ENCODE data around the gene MT2A.
A peak's percentile ranks its signal among the peaks of the same experiment; 100 is the strongest.
"Not testable (repeated sequence)": the region's sequence is repeated elsewhere in the genome, so short reads cannot be mapped to it uniquely, and the experiment has no call there.

Gene MT2A

DNA sequence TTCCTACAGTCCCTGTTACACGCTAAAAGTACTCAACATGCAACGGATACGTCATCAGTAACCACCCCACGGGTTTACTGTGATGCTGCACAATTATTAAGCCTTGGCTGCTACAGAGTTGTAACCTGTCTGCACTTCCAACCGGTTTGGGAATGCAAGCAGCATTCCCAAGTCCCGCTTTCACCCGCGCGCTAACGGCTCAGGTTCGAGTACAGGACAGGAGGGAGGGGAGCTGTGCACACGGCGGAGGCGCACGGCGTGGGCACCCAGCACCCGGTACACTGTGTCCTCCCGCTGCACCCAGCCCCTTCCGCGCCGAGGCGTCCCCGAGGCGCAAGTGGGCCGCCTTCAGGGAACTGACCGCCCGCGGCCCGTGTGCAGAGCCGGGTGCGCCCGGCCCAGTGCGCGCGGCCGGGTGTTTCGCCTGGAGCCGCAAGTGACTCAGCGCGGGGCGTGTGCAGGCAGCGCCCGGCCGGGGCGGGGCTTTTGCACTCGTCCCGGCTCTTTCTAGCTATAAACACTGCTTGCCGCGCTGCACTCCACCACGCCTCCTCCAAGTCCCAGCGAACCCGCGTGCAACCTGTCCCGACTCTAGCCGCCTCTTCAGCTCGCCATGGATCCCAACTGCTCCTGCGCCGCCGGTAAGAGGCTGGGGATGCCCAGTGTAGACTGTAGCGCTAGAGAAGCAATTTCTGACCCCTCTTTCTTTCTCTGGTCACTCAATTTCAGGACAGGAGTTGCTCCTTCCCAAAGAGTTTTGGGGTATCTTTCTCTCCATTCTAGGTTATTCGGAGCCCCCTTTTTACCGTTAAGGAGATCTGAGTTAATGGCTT is at the start of gene MT2A:
Gene MT2A (plus strand): TSS at position 542 of the 833 bp plus-strand sequence. CDS start 72 bp downstream, at position 614.
- peak; percentile 85 to 88 for DNase-seq

DNA sequence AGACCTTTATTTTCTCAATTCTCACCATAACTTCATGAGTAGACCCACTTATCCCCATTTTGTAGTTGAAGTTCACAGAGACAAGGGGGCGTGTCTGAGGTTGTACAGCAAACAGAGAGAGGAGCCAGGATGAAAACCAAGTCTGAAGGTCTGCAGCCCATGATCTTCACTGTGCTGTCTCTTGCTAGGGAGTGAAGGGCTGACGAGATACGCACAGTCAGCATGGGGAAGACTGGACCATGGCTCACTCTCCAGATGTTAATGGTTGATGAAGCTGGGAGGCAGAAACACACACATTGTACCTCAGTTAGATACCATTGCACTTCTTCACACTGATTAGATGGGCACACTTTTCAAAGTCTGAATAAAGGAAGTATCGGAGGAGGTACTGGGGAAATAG is 49.3 kb upstream of the MT2A start:
- no peak for DNase-seq

DNA sequence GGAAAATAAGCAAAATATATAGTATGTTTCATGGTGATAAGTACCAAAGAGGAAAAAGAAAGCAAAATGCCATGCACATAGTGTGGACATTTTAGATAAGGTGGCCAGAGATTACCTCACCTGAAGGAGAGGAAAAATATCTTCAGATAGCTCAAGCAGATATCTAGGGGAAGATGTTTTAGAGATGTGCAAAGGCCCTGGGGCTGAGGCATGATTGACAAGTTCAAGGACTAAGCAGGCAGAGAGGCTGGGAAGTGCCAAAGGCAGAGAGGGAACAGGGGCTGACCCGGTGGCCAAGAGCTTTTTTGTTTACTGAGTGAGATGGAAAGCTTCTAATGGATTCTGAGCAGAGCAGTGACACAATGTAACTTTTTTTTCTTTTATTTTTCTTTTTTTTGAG is 47.9 kb upstream of the MT2A start:
- DNase-seq: no peak

DNA sequence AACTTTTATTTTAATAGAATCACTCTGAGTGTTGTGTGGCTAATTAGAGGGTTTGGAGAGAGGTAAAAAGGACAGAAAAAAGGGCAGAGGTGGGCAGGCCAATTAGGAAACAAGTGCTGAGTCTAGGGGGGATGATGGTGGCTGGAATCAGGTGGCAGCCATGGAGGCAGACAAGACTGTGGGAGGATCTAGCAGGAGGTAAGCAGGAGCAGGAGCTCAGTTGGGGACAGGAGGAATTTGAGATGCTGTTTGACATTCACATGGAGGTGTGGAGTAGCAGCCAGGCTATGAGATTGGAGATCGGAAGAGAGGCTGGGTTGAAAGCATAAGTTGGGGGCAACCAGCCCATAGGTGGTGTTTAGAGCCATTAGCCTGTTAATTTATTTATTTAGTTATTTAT is 47.3 kb upstream of the MT2A start:
- DNase-seq: no peak

DNA sequence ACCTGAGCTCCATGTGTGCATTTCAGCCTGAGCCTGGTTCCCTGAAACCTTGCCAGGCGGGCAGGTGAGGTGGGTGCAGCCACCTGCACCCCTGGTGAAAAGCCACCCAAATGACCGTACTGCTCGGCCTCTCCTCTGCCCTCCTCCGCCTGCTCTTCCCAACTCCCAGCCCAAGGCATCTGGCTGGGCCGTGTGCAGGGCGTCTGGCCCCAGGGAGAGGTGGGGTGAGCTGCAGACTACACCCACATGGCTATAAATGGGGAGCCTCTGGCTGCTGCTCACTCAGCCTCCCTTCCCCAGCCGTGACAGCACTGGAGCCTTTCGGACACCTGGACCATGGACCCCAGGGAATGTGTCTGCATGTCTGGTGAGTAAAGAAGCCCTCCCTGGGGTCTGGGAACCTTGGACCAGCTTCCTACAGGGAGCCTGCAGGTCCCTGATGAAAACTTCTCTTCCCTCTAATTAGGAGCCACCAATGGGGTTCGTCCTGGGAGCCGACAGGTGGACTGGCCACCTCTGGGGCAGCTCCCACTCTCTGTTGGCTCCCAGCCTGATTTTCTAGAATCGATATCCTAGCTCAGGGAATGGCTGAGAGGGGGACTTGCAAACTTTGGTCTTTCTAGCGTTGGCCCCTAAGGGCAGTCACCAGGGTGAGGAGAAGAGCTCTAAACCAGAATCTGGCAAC is 43.4 kb upstream of the MT2A start, which contains the start of gene MT4:
Gene MT4 (plus strand): TSS at position 281 of the 685 bp plus-strand sequence. CDS start 56 bp downstream, at position 337.
- DNase-seq: no peak

DNA sequence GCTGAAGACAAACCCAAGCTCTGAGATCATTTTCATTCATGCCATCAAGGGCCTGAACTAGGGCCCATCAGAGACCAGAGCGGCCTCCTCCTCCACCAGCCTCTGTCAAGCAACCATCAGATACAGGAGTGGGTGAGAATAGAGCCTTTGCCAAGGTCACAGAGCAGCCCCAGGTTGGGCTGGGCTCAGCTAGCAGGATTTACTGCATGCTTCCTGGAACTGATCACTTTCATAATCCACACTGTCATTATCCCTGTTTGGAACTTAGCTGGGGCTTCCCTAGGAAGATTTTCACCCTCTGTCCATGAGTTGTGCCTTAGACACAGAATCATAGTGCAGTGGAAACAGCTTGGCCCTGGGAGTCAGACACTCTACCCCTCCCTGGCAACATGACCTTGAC is 38.4 kb upstream of the MT2A start:
- no peak for DNase-seq

DNA sequence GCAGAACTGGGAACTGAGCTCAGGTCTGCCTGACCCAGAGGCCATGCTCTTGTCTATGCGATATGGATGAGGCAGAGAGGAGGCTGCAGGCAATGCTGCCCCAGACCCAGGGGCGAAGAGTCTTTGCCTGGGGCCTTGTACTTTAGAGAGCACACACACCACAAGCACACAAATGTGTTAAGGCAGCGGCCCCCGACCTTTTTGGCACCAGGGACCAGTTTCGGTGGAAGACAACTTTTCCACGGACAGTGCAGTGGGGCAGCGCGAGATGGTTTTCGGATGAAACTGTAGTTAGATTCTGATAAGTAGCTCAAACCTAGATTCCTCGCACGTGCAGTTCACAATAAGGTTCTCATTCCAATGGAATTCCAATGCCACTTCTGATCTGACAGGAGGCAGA is 36.9 kb upstream of the MT2A start:
- no peak for DNase-seq

DNA sequence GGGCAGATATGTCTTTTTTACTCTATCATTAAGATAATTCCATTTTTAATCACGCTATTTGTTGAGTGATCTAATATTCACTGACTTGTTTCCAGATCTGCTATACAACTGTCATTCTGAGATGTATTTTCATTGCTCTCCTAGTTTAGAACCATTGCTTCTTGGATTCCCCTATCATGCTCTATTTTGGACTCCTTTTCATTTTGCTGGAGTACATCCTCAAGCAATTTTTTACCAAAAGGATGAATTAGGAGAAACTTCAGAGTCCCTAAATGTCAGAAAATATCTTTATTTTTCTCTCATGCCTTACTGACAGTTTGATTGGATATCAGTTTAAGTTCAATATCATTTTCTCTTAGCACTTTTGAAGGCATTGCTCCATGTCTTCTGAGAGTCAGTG is 33.8 kb upstream of the MT2A start:
- no peak for DNase-seq

DNA sequence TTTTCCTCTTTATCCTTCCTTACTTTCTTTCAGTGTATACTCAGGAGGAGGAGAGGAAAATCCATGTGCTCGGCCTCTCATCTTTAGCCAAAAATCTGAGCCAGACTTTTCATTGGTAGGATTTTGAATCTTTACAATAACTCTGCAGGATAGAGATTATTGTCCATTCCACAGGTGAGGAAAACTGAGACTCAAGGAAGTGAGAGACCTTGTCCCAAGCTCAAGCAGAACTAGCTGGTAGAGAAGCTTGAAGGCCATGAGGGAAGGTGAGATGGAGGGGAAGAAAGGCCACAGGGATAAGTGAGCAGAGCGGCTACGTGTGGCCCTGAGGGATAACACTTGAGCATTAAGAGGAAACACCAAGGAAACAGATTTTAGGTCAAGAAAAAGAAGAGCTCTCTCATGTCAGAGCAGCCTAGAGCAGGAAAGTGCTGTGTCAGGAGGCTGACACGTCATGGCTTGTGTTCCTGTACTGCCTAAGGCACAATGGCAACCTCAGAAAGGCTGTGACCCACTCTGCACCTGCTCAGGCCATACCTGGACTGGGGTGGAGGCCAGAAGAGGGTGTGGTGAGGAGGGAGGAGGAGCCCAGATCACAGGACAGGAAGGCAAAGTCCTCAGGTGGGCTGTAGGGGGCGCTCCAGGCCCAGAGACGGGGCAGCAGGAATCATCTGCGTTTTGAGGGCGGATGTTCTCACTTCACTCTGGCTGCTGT is 31.6 kb upstream of the MT2A start:
- peak; percentile 82 to 88 for DNase-seq

DNA sequence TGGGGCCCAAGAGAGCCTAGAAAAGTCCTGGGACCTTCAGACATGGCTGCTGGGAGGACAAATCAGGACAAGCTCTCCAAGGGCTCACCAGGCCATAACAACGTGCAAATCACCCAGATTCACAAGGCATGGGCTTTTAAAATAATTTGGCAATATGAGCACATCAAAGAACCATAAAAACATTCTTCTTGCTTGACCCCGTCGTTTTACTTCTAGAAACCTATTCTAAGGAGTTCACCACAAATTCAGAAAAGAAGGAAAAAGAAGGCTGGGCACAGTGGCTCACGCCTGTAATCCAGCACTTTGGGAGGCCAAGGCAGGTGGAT is 31.1 kb upstream of the MT2A start:
- DNase-seq: no peak

DNA sequence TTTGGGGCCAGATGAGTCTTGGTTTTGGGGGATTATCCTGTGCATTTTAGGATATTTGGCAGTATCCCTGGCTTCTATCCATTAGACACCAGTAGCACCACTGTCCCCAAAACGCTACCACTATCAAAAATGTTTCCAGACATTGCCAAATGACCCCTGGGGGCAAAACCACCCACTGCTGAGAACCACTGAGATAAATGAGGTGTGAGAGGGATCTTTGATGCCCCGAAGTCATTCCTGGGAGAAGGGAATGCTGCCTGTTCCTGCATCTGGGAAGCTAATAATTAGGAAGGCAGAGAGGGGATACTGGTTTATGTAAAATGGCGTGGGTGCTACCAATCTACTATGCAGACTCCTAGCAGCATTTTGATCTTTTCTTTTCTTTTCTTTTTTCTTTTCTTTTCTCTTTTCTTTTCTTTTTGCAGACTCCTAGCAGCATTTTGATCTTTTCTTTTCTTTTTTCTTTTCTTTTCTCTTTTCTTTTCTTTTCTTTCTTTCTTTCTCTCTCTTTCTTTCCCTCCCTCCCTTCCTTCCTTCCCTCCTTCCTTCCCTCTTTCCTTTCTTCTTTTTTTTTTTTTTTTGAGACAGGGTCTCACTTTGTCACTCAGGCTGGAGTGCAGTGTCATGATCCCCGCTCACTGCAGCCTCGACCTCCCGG is 27.9 kb upstream of the MT2A start:
- DNase-seq: no peak

DNA sequence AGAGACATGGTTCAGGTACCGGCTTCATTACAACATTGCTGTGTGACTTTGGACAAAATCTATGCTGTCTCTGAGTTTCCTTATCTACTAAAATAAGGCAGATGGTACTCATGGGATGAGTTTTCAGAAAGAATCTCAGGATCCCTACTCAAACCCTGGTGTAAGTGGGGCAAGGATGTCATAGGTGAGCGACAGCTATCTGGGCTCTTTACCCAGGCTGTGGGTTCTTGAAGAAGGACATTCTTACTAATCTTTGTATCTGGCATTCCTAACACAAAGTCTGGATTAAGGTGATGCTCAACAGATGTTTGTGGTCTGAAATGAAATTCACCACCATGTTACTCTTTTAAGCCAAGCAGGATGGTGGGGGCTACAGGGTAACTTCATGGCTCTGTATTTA is 25.5 kb upstream of the MT2A start:
- not testable (repeated sequence) for DNase-seq

DNA sequence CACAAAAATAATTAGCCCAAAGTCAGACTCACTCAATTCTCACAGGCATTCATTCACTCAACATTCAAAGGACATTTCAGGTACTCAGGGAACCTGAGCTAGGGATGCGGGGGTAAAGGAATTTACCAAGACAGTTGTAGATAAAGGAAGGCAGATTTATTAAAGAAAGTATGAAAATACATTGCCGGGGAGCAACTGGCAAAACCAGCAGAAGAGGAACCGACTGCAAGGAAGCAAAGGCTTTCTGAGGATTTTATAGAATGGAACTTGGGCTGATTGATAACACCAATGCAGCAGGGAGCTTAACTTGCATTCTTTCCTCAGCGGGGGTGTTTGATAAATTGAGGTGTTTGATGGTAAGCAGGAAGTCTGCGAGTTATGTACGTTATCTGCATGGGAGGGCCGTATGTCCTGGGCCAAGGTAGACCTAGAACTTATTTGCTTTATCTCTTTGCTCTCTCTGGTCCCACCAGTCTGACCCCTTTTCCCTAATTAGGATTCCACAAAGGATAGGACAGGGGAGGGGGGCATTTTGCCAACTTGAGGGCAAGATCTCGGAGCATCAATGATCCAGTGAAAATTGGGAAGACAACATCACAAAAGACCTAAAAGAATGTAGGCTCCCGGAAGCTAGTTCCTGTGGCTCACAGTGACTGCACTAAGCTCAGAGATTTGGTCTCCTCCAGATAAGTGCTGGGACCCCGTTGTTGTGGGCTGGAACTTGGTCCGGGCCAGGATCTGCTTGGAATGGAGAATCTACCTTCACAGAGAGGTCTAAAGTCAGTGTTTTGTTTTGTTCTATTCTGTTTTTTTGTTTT is 24.8 kb upstream of the MT2A start:
- DNase-seq: no peak

DNA sequence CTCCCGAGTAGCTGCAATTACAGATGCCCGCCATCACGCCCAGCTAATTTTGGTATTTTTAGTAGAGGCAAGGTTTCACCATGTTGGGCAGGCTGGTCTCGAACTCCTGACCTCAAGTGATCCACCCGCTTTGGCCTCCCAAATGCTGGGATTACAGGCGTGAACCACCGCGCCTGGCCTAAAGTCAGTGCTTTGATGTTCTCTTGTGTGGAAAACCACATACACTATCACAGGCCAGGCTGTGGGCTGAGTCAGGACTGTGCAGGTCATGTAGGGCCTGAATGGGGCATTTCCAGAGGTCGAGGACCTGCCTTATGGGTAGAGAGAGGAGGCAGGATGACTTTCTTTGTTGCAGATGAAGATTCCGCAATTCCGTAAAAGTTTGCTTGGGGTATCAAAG is 24.1 kb upstream of the MT2A start:
- no peak for DNase-seq

DNA sequence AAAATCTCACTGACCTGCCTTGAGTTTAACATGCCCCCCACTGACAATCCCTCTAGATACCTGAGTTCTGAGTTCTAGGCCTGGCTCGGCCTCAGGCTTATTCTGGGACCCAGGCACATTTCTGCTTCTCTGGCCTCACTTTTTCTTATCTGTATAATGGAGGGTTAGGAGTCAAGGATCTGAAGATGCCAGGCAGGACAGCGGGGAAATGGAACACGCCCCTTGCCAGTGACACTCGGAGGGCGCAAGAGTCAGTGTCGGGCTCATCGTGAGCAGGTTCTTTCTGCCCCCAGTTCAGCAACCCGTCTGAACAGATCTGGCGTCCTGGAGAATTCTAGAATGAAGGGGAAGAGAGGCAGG is 19.6 kb upstream of the MT2A start:
- no peak for DNase-seq

DNA sequence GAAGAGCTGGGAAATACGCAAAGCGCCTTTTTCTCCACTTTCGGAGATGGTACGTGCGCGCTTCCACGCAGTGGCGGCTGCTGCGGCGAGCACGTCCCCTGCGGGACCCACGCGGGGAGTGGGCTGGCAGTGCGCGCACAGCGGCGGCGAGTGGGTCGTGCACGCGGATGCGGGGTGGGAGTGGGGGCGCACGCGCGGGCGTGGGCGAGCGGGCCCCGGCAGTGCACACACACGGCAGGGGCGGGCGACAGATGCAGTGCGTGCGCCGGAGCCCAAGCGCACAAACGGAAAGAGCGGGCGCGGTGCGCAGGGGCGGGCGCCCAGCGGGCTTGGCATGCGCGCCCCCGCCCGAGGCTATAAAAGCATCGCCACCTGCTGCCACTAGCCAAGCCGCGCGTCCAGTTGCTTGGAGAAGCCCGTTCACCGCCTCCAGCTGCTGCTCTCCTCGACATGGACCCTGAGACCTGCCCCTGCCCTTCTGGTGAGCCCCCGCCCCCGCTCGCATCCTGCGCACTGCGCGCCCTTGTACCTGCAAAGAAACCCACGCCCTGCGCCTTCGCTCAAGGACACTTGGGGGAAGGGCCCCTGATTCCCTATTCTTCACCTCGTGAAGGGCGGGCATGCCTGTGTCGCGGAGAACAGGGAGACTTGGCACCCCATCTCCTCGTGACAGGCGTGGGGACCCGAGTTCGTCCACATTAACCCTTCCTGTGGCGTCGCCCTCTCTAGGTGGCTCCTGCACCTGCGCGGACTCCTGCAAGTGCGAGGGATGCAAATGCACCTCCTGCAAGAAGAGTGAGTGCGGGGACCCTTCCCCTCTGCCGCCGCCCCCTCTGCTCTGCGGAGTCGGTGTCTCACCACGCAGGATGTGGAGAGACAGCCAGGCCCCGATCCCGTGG is 19.0 kb upstream of the MT2A start, which contains the start of gene MT3:
Gene MT3 (plus strand): TSS at position 388 of the 899 bp plus-strand sequence. CDS start 63 bp downstream, at position 451.
- peak; percentile 31 to 55 for DNase-seq

DNA sequence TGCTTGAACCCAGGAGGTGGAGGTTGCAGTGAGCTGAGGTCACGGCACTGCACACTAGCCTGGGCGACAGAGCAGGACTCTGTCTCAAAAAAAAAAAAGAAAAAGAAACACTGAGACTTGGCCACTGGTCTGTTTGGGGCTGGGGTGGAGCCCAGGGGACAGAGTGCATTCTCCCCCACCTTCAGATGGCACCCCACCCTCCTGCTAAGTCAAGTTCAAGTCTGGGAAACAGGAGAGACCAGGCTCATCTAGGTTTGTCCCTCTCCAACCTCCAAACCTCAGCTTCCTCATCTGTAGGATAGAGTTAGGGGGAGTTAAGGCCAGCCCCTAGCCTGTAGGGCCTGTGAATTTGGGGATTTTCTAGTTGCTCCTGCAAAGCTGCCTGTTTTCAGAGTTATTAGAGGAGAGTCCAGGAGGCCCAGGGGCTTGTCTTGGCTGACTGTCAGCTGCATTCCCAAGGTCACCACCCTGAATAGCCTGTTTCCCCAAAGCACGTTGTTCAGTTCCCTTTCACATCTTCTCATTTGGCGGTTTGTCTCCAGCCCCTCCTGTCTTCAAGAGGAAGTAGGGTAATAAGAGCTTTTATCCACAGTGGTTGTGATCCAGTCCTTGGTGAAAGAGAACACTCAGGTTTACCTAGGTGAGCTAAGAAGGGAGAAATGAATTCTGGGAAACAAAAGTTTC is 16.9 kb upstream of the MT2A start:
- DNase-seq: no peak

DNA sequence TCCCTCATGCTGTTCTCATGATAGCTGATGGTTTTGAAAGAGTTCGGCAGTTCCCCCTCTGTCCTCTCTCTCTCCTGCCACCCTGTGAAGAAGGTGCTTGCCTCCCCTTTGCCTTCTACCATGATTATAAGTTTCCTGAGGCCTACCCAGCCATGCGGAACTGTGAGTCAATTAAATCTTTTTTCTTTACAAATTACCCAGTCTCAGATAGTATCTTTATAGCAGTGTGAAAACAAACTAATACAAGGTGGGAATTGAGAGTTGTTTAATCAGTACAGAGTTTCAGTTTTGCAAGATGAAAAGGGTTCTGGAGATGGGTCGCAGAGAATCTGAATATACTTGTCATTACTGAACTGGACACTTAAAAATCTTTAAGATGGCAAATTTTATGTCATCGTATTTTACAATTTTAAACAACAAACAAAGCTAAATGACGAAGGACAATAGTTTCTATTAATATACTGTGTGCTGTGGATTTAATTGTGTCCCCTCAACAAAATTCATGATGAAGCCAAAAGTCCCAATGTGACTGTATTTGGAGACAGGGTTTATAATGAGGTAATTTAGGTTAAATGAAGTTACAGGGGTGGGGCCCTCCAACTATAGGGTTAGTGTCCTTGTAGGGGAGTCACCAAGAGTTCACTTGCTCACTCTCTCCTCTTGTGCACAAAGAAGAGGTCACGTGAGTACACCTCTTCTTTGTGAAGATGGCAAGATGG is 14.7 kb upstream of the MT2A start:
- no peak for DNase-seq

DNA sequence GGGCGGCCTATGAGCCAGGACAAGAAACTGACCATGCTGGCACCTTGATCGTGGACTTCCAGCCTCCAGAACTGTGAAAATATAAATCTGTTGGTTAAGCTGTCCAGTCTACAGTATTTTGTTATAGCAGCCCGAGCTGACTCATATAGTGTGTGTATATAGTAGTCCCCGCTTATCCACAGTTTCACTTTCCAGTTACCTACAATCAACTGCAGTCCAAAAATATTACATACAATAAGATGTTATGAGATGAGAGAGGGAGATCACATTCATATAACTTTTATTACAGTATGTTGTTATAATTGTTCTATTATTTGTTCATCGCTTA is 14.1 kb upstream of the MT2A start:
- no peak for DNase-seq

DNA sequence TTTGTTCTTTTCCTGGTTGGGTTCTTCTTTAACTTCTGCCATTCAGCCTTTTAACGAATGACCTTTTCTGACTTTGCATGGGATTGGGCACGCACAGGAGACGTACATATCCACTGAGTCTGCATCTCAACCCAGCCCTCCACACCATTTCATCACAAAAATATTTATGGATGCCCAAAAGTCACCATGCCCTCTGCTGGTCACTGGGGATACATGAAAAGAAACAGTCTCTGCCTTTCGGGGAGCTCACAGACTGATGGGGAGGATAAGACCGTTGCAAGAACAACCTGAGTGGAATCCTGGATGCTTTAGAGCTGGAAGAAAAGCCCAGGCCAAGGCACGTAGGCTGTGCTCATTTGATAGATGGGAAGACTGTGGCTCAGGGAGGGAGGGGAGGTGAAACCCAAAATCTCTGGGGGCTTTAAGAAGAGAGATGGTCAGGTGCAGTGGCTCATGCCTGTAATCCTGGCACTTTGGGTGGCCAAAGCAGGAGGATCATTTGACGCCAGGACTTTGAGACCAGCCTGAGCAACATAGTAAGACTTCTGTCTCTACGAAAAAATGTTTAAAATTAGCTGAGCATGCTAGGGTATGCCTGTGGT is 7.9 kb upstream of the MT2A start:
- no peak for DNase-seq
